NCI-H345 treated with DMSO at 0.1 percent for 48 hours (cell line): Measurements from ENCODE around the gene TMEM19.

Experiments
- DNase-seq: peaks from one replicate; lab custom pipeline; 2025; ENCODE audit not compliant: unreplicated experiment; lab: John Stamatoyannopoulos, UW

The TMEM19 gene

DNA sequence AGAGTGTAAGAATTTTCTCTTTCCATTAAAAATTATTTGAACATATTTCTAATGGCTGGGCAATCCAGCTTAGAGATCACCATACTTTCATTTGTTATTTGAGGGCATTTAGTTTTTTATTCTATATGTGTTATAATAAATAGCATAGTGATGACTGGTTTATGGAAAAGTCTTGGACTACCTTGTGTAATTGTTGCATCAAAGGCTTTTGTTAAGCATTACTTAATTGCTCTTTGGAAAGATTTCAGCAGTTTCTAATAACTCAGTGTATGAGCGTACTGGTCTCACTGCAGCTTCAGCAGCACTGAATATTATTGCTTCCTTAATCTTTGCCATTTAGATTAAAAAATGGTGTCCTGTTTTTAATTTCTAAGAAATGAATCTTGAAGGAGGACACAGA is 22.8 kb downstream of the TMEM19 start:
- DNase-seq = no peak

DNA sequence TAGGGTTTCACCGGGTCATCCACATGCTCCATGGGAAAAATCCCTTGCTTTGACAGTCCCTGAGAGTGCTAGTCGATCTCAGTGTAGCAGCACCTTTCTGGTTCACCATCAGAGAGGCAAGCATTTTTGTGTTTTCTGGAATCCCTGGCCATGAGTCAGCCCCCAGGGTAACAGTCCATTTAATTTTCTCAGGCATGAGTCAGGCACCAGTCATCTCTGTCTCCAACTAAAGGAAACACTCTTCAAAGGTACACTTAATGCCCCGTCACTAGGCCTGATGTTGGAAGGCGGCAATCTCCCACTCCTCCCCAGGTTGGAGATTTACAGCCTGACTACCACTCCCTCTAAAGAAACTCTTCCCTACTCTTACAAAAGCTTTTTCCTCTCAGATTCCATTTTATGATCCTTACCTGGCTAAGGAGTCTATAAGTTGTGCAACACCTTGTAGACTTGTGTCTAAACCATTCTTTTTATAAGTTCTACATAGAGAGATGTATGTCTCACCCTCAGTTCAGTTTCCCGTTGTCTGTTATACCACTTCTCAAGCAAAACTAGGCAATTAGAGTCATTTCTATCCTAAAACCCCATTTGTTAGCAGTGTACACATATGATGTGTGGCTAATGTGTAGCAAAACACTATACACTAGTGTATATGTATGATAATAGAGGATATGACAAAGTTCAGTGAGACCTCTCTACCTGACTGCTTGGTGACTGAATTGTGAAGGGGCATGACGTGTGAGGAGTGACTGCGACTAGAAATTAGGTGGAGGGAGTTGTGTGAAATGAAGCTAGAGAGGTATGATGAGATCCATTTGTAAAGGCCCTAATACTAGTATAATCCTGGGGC is 24.6 kb downstream of the TMEM19 start:
- no peak for DNase-seq

DNA sequence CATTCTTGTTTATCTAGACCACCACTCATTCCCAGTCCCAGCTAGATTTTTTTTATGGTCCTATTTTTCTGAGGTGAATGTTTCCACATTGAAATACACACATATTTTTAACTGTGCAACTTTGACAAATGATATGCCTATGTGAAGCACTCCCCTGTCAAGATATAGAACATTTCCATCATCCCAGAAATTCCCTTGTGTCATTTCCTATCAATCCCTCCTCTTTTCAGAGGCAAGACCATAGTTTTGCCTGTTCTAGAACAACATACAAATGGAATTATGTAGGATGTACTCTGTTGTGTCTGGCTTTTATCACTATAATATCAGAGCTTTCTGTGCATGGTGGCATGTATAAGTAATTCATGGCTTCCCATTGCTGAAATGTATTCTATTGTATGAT is 32.7 kb downstream of the TMEM19 start:
- DNase-seq = no peak

DNA sequence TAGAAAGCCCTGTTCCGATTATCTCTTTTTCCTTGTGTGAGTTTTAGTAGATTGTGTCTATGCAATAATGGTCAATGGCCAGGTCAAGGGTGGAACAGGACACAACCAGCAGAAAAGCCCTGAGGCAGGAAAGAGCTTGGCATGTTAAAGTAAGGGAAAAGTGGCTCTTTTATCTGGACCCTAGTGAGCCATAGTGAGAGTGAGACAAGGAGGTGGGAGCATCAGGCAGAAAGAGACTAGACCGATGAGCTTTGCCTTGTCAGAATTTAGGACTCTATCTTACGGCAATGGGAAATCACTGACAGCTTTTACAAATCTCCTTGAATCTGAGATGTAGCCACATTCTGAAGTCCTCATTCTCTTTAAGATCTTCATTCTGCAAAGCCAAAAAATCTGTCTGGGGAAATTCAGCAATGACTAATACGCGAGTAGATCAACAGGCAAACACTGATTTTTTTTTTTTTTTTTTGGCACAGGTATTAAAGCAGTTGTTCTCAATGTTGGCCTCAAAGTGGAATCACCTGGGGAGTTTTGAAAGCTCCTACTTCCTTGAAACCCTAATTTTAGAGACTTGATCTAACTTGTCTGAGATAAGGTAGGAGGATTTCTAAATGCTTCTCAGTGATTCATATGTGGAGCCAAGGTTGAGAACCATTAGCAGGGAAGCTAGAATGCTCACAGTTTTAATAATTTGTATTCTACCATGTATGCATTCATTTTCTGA is 33.9 kb downstream of the TMEM19 start:
- no peak for DNase-seq

DNA sequence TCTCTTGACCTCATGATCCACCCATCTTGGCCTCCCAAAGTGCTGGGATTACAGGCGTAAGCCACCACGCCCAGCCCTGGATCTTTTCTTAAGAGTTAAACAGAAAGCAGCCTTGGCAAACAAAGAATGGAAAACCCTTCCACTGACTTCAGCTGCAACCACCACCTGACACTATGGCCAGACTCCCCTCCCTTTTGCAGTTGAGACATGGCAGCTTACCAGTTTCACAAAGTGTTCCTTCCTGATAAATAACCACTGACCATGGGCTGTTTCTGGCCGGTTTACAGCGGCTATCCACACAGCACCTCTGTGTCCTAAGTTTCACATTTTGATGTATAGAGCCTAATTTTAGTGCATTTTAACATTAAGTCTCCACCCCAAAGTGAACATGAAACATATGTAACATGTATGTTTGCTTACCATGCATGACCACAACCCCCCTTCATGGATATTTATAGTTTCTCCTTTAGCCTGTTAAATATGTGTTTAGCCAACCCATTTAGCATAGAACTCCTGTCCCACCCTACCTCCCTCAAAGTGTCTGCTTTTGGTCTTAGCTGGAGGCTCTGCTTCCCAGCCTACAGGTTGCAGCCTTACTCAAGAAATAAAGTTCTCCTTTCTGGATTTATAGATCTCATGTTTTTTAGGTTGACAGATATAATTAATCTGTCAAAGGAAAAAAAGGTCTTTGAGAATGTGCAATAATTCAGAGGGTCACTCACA is 36.1 kb downstream of the TMEM19 start:
- DNase-seq = no peak

DNA sequence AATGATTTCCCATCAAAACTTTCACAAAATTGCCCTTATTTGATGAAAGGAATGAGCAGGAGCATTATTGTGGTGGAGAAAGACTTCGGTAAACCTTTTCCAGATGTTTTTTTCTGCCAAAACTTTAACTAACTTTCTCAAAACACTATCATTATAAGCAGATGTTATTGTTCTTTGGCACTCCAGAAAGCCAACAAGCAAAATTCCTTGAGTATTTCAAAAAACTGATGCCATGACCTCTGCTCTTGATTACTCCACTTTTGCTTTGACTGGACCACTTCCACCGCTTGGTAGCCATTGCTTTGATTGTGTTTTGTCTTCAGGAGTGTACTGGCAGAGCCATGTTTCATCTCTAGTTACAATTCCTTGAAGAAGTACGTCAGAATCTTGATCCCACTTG is 39.1 kb downstream of the TMEM19 start:
- no peak for DNase-seq

DNA sequence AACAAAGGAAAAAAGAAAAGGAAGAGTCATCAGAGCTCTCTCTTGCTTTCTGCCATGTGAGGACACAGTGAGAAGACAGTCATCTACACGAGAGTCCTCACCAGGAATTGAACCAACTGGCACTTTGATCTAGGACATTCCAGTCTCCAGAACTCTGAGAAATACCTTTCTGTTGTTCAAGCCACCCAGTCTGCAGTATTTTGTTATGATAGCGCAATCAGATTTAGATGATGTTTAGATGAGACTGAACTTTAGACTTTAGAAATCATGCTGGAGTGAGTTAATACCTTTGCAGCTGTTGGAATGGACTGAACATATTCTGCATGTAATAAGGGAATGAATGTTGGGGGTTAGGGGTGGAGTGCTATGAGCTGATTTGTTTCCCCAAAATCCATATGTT is 40.7 kb downstream of the TMEM19 start:
- no peak for DNase-seq

DNA sequence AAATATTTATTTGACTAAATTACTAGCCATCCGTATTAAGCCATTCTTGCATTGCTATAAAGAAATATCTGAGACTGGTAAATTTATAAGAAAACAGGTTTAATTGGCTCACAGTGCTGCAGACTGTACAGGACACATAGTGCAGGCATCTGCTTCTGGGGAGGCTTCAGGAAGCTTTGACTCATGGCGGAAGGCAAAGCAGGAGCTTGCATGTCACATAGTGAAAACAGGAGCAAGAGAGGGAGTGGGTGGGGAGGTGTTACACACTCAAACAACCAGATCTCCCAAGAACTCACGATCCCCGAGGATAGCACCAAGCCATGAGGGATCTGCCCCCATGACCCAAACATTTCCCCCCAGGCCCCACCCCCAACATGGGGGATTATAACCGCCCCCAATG is 42.1 kb downstream of the TMEM19 start:
- DNase-seq = no peak

DNA sequence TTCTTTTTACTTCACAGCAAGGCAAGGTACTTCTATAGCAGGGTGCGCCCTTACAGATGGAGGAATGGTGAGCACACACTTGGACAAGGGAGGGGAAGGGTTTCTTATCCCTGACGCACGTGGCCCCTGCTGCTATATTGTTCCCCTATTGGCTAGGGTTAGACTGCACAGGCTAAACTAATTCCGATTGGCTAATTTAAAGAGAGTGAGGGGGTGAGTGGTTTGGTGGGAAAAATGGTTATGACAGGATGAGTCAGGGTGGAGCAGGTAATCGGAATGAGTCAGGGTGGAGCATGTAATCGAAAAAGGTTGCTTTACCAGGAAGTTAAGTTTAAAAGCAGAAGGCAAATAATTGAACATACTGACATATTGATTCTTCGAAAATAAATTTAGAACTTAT is 45.1 kb downstream of the TMEM19 start:
- DNase-seq = no peak

DNA sequence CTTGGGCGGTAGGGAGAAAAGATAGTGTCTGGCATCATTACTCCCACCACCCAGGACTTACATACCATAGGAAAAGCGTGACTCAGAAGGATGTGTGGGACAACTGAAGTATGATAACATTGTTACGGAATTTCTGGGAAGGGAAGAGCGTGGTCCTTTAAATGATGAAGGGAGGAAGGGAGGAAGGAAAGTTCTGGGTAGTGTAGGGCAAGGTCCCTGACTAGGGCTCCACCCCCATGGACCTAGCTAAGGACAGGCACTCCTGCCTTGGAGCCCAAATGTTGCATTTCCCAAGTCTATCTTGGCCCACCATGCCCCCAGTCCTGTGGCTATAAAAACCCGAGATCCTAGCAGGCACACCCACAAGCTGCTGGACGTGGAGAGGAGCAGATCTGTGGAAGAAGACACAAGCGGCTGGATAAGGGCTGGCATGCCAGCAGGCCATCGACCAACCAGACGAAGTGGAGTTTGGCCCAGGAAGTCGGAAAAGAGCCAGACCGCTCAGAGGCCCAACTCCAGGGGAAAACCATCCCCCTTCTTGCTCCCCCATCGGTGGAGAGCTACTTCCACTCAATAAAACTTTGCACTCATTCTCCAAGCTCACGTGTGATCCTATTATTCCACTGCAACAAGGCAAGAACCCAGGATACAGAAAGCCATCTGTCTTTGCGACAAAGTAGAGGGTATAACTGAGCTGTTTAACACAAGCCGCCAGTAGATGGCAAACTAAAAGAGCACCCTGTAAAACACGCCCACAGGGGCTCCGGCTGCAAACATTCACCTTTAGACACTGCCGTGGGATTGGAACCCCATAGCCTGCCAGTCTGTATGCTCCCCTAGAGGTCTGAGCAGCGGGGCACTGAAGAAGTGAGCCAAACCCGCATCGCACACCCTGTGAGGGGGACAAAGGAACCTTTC is 45.8 kb downstream of the TMEM19 start:
- no peak for DNase-seq

DNA sequence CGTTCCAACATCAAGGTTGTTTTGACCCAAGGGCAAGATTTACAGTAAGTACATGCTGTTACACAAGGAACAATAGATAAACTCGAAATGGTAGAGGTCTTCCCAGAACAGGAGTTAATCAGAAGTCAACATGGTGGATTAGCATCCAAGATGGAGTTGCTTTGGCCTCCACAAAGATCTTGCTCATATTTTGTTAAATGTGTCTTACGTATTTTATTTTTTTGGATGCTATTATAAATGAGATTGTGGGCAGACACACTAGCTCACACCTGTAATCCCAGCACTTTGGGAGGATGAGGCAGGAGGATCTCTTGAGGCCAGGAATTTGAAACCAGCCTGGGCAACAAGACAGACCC is 46.5 kb downstream of the TMEM19 start:
- no peak for DNase-seq

DNA sequence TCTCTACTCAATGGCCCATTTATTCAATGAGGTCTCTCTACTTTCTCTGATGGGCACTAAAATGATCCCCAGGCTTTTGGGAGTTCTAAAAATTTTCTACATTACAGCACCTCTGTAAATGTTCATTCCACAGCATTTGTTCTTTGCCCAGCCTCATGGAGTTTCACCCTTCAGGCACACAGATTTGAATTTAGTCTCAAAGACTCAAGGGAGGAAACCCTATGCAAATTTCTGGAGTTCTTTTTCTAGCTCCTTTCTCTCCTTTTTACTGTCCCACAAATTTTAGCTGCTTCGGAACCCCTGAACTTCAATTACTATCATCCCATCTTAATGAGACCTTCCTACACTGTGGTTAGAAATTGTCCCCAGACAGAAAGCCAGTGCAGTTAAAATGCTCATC is 51.3 kb downstream of the TMEM19 start:
- DNase-seq = no peak

DNA sequence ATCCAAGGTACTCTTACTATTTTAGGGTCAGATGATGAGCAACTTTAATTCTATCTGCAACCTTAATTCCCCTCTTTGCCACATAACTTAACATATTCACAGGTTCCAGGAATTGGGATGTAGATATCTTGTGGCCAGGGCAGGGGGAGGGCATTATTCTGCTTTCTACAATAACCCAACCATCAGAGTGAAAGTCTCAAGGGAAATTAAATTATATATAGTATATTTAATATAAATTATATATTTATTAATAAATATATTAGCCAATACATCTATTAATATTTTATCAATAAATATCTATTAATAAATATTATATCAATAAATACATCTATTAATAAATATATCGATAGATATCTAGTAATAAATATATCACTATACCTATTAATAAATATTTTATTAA is 57.1 kb downstream of the TMEM19 start:
- no peak for DNase-seq

DNA sequence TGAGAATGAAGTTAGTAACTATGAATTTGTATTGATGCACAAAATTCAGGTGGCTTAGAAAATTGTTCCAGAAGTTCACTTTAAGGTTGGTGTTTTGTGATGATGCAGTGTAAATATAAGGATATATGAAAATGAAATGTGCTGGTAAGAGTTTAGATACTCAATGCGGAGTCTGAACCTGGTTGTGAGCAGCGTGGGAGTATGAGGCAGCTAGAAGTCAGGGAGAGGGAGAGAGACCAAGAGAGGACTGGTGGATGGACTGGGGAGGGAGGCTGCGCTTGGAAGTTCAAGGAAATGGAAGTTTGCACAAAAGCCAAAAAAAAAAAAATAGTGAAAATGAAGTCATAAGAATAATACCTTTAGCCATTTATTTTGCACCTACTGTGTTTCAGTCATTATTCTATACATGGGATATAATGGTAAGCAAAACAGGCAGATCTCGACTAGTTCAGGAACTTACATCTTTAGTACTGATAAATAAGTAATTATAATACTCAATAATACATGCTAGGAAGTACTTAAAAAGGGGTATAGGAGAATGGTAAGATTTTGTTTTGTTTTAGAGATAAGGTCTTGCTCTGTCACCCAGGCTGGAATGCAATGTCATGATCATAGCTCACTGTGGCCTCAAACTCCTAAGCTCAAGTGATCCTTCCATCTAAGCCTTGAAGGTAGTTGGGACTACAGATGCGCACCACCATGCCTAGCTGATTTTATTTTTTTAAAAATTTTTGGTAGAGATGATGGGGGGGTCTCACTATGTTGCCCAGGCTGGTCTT is 58.8 kb downstream of the TMEM19 start:
- no peak for DNase-seq

DNA sequence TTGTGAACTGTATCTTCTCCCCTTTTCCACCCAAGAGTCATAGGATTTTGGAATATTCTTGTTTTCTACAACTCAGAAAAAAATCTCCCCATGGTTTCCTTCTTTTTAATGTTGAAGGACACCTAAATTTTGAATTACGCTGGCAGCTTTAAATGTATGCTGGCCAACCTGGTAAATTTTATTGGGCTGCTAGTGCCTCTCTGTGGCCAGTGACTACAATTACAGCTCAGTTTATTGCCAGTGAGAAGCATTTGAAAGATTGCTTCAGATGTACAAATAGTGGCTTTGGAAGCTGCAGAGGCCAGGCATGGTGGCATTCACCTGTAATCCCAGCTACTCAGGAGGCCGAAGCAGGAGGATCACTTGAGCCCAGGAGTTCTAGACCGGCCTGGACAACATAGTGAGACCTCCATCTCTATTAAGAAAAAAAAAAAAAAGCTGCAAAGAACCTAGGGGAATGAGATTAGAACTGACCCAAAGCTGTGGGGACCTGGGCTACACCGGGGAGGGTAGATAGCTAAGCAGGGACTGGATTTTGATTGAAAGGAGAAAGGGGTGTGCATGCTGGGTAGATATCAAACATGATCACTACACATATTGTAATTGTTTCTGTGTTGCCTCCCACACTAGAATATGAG is 61.2 kb downstream of the TMEM19 start:
- DNase-seq = peak; percentile 32

DNA sequence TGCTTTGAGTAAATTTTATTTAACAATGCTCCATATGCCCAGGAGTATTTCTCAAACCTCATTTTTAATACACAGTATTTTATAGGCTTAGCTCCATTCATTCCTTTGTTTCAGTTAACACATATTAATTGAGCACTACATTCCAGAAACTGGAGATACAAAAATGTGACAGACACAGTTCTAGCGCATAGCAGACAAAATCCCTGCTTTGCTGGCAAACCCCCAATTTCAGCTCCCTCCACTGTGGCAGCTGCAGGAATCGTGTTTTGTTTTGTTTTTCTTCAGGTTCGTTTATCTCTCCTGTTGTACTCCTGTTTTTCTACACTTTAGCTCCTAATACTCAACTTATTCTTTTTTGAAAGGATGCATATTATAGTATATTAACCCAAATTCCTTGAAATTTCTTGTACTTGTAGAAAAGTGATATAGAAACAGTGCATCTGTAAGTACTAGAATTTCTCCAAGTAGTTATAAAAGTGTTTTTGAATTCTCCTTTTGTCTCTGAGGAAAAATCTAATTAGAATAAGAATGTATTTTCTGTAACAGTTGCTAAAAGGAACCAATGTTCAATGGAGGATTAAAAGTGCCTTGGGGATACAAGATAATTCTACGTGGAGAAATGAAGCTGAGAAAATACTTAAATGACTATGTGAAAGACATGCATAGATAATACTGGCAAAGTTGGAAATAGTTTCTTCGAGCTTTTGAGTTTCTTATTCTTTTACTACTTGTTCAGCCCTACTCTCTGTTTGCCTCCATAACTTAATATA is 62.4 kb downstream of the TMEM19 start:
- no peak for DNase-seq

DNA sequence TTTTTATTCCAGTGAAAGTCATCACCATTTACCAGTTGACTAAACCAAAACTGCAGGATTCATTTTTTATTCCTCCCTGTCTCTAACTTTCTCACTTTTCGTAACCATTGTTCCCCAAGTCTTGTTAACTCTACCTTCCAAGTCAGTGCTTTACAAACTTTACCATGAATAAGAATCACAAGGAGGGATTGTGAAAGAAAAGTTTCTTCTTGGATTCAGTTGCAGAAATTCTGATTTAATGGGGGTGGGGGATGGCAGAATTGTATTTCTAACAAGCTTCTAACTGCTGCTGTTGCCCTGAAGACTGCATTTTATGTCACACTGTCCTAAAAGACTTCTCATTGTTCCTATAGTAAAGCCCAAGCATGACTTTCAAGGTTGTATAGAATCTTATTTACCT is 63.8 kb downstream of the TMEM19 start:
- no peak for DNase-seq

DNA sequence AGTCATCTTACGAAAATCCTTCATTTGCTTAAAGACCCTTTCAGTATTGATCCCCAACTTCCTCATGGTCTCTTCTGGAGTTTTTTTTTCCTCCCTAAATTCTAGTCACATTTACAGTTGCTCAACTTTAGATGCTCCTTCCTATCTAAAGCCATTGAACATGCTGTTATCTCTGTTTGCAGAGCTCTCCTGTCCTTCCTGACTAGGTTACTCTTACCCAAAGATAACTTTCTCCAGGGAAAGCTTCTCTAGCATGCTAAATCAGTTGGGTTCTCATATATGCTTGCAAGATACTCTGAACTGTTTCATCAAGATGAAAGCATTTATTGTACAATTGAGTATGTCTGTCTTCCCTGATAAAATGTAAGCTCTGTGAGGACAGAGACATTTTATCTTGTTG is 67.0 kb downstream of the TMEM19 start:
- DNase-seq = no peak
